MCF 10A (cell line): ENCODE measurements around the gene PRELID2. TPM values are rescaled to one million over a fixed set of nuclear protein-coding genes. Genes with fewer than 3 reads are reported as not detected.

ENCODE experiments used
- BruUV-seq: library from RNA; stranded (reverse); fragments of 400-500 nt; replicated peaks from 2 replicates; lab custom pipeline; 2021; lab: Mats Ljungman, UMichigan
- CTCF ChIA-PET: fragments of 300-600 bp; sonication (Branson Sonifier 250); formaldehyde crosslinking; extraction: SDS; loops from one replicate; lab custom pipeline; 2021; ENCODE audit warnings: antibody characterized with exemption, inconsistent platforms; lab: Yijun Ruan, JAX
- POLR2A ChIA-PET: fragments of 300-600, 350-650 bp; sonication (Branson Sonifier 250); formaldehyde crosslinking; extraction: SDS; loops from one replicate; lab custom pipeline; 2020; ENCODE audit warnings: antibody characterized with exemption, inconsistent platforms; lab: Yijun Ruan, JAX
- DNase-seq: peaks from one replicate; pipeline ENCODE4 v3.0.0-alpha.2; 2018; ENCODE audit not compliant: unreplicated experiment
- H3K27ac Mint-ChIP-seq: one replicate; pipeline ENCODE4 v1.8.0; 2022; ENCODE audit warnings: mild to moderate bottlenecking, low read depth, mixed read lengths; ENCODE audit not compliant: unreplicated experiment
- H3K27me3 Mint-ChIP-seq: one replicate; pipeline ENCODE4 v1.8.0; 2022; ENCODE audit warnings: mixed read lengths; ENCODE audit not compliant: insufficient read depth, unreplicated experiment
- H3K36me3 Mint-ChIP-seq: one replicate; pipeline ENCODE4 v1.8.0; 2022; ENCODE audit warnings: mild to moderate bottlenecking, moderate library complexity, mixed read lengths; ENCODE audit not compliant: insufficient read depth, unreplicated experiment
- H3K4me1 Mint-ChIP-seq: one replicate; pipeline ENCODE4 v1.8.0; 2022; ENCODE audit warnings: mixed read lengths; ENCODE audit not compliant: insufficient read depth, unreplicated experiment
- H3K4me3 Mint-ChIP-seq: one replicate; pipeline ENCODE4 v1.8.0; 2022; ENCODE audit warnings: mild to moderate bottlenecking, moderate library complexity, mixed read lengths; ENCODE audit not compliant: unreplicated experiment
- H3K9me3 Mint-ChIP-seq: one replicate; pipeline ENCODE4 v1.8.0; 2022; ENCODE audit warnings: mixed read lengths; ENCODE audit not compliant: unreplicated experiment
- CTCF ChIP-seq: fragments of 200-600 bp; IDR thresholded peaks from one replicate; pipeline ENCODE4 v1.8.0; 2022; ENCODE audit warnings: antibody characterized with exemption, mild to moderate bottlenecking; ENCODE audit not compliant: unreplicated experiment
- intact Hi-C: fragments of 100-400 bp; cut with micrococcal nuclease; formaldehyde crosslinking; loops from 2 replicates; pipeline ENCODE4 v1.14.1; 2022
- total RNA-seq: library from RNA; stranded (reverse); gene quantifications from 2 replicates; pipeline ENCODE4 v1.2.3, GENCODE V29; 2022

The PRELID2 gene
- total RNA-seq, 1 experiment from 2014 or later = 11.4 TPM

DNA sequence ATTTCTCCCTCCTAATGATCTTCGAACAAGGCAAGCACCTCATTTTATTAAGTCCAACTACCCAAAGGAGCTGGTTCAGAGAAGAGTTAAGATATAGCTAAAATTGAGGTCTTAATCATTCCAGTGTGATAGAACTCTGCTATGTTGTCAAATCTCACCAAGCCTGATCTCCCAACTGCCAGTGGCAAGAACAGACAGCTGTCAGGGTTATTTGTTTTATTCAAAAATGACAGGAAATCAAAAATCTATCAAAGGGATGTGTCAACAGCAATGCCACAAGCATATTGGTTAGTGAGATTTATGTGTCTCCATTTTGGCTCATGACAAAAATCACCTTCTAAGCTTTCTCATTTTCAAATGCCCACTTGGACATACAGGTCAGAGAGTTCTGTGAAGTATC, 74.5 kb downstream of the PRELID2 start:
- CTCF ChIA-PET = interaction anchor here (1.3 kb wide), 1 partner anchor 31 kb away, joined by 3 read pairs; no protein-coding TSS in a partner anchor
- intact Hi-C loops = no loop called here
- POLR2A ChIA-PET = interaction anchor here (1.2 kb wide), 1 partner anchor 10 kb away, joined by 5 read pairs; no protein-coding TSS in a partner anchor
- Mint-ChIP-seq H3K9me3 (no peaks in the 10 kb centered on the region), H3K27me3 (no peaks in the 10 kb centered on the region), H3K27ac (no peak overlapping the region), H3K36me3 (no peaks in the 10 kb centered on the region), H3K4me3 (no peak overlapping the region), H3K4me1 (no peaks in the 10 kb centered on the region)
- TF ChIP-seq CTCF = no peak
- no TSS peak for BruUV-seq
- no peak for DNase-seq

DNA sequence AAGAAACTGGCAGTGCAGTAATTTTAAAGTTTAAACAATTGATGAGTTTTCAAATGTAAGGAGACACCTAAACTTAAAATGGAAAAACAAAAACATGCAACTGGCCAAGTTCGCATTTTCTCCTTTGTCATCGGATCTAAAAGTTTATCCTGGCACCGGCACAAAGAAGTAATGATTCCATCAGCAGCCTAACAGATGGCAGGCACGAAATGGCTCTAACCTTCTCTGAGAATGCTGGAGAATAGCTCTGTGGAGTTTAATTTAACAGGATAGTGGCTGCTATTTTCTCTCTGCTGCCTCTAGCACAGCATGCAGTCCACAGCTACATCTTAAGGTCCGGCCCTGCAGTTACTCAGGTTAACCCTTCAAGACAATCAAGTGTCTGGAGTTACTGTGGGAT, 82.2 kb downstream of the PRELID2 start:
- Mint-ChIP-seq H3K27me3 (no peaks in the 10 kb centered on the region), H3K9me3 (no peaks in the 10 kb centered on the region), H3K4me1 (peaks cover 8% of the 10 kb centered on the region), H3K4me3 (no peak overlapping the region), H3K36me3 (no peaks in the 10 kb centered on the region), H3K27ac (no peak overlapping the region)
- ChIA-PET POLR2A (interaction anchor here (1.0 to 1.1 kb wide), 2 partner anchors 11 to 23 kb away, joined by 3 to 5 read pairs; no protein-coding TSS in a partner anchor), CTCF (interaction anchor here (0.9 kb wide), 1 partner anchor 71 kb away, joined by 3 read pairs; no protein-coding TSS in a partner anchor)
- BruUV-seq = no TSS peak
- peak; percentile 55 for DNase-seq
- intact Hi-C loops = no loop called here
- no peak for TF ChIP-seq CTCF

DNA sequence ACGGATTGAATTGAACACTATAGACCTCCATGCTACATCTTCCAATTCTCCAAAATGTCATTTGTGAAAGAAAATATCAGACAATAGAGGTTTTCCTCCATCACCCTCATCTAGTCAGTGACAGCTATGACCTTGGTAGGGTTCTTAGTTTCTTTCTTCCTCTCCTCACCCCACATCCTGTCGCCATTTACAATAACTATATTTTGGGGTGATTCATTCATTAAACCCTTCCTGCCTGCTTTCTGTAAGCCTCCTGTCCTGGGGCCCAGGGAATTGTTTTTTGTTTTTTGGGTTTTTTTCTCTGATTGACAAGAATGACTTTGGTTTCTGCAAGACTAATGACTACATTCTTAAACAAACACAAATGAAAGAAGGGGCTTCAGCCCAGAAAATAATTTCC, 82.6 kb downstream of the PRELID2 start:
- no peaks in the 10 kb centered on the region for H3K9me3 Mint-ChIP-seq
- CTCF ChIA-PET = interaction anchor here (0.9 kb wide), 2 partner anchors 59 to 71 kb away, joined by 3 to 4 read pairs; no protein-coding TSS in a partner anchor
- no TSS peak for BruUV-seq
- no peaks in the 10 kb centered on the region for H3K36me3 Mint-ChIP-seq
- POLR2A ChIA-PET = interaction anchor here (1.0 to 1.4 kb wide), 2 partner anchors 11 to 23 kb away, joined by 3 read pairs; no protein-coding TSS in a partner anchor
- H3K4me3 Mint-ChIP-seq = no peak overlapping the region
- no peak for DNase-seq
- no peak for TF ChIP-seq CTCF
- no peaks in the 10 kb centered on the region for H3K27me3 Mint-ChIP-seq
- intact Hi-C loops = no loop called here
- no peak overlapping the region for H3K27ac Mint-ChIP-seq
- H3K4me1 Mint-ChIP-seq = peaks cover 8% of the 10 kb centered on the region

DNA sequence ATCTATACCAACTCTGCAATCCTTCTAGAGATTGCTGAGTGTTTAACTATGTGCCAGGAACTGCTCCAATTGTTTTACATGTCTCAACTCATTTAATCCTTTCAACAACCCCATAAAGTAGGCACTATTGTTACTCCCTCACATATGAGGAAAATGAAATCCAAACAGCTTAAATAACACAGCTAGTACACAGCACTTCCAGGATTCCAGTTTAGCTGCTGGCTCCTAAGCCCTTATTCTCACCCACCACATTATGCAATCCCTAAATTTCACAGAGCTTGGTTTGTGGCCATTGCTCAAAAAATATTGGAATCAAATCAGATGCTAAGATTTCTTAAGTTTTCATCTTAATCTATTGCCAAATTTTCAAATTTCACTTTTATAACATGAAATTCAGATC, 84.9 kb downstream of the PRELID2 start:
- H3K4me1 Mint-ChIP-seq = peaks cover 8% of the 10 kb centered on the region
- H3K36me3 Mint-ChIP-seq = no peaks in the 10 kb centered on the region
- ChIA-PET POLR2A (no interaction called here), CTCF (interaction anchor here (0.6 to 0.7 kb wide), 3 partner anchors 8 to 1605 kb away, joined by 3 read pairs; no protein-coding TSS in a partner anchor)
- H3K9me3 Mint-ChIP-seq = no peaks in the 10 kb centered on the region
- intact Hi-C loops = no loop called here
- TF ChIP-seq CTCF = no peak
- no peak overlapping the region for H3K4me3 Mint-ChIP-seq
- BruUV-seq = no TSS peak
- peak; percentile 49 for DNase-seq
- no peaks in the 10 kb centered on the region for H3K27me3 Mint-ChIP-seq
- H3K27ac Mint-ChIP-seq = no peak overlapping the region
